Measurements from ENCODE around the gene POU6F2. TPM values are rescaled to one million over a fixed set of nuclear protein-coding genes. Genes with fewer than 3 reads are reported as not detected.
"Not testable (repeated sequence)": the region's sequence is repeated elsewhere in the genome, so short reads cannot be mapped to it uniquely, and the experiment has no call there.

POU6F2 gene
- total RNA-seq, 1 experiment from 2014 or later: 3.9 TPM

DNA sequence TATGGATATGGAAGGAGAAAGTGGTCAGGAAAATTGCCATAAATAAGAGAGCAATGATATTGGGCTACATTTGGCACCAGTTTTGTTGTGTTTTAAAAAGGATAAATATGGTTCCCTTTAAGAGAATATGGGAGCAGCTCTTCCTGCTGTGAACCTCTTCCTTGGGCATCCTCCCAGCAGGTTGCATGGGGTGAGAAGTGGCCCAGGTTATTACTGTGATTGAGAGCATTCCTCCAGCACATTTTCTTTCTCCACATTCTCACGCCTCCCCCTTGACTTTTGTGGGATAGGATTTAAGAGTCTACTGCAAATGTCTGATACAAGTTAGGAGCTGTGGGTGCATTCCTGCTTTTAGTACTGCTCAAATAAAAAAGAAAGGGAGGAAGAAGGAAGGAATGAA lies 214.8 kb downstream of the POU6F2 start:
- Mint-ChIP-seq H3K4me3 (ENCODE audit: unreplicated experiment) (no peak overlapping the region), H3K27ac (ENCODE audit: unreplicated experiment) (no peak overlapping the region), H3K36me3 (ENCODE audit: insufficient read depth, unreplicated experiment) (no peaks in the 10 kb centered on the region), H3K4me1 (ENCODE audit: low read depth, unreplicated experiment) (no peaks in the 10 kb centered on the region), H3K27me3 (ENCODE audit: insufficient read depth, unreplicated experiment) (peaks cover 7% of the 10 kb centered on the region), H3K9me3 (ENCODE audit: unreplicated experiment) (no peaks in the 10 kb centered on the region)
- no peaks in the 10 kb centered on the region for H3K4me1 ChIP-seq
- H3K27me3 ChIP-seq (replicated peaks; ENCODE audit: control insufficient read depth, insufficient read depth, low read length): no peaks in the 10 kb centered on the region
- BruUV-seq (replicated peaks): no TSS peak
- H3K9me3 ChIP-seq: no peaks in the 10 kb centered on the region
- ChIA-PET POLR2A (no interaction called here), CTCF (no interaction called here)
- H3K36me3 ChIP-seq (ENCODE audit: control insufficient read depth, insufficient read depth, low read length): no peaks in the 10 kb centered on the region
- H3K4me3 ChIP-seq (ENCODE audit: low read depth, low read length): no peak overlapping the region
- intact Hi-C loops (cut with micrococcal nuclease; ENCODE audit: unreplicated experiment): loop anchor here (10.0 kb wide), 1 partner anchor 258 kb away; no protein-coding TSS in a partner anchor
- no peak for DNase-seq
- TF ChIP-seq, protein P1, sequence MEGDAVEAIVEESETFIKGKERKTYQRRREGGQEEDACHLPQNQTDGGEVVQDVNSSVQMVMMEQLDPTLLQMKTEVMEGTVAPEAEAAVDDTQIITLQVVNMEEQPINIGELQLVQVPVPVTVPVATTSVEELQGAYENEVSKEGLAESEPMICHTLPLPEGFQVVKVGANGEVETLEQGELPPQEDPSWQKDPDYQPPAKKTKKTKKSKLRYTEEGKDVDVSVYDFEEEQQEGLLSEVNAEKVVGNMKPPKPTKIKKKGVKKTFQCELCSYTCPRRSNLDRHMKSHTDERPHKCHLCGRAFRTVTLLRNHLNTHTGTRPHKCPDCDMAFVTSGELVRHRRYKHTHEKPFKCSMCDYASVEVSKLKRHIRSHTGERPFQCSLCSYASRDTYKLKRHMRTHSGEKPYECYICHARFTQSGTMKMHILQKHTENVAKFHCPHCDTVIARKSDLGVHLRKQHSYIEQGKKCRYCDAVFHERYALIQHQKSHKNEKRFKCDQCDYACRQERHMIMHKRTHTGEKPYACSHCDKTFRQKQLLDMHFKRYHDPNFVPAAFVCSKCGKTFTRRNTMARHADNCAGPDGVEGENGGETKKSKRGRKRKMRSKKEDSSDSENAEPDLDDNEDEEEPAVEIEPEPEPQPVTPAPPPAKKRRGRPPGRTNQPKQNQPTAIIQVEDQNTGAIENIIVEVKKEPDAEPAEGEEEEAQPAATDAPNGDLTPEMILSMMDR (IDR thresholded peaks at IDR 0.05; ENCODE audit: insufficient read depth in 1 of 2, low read depth in 1 of 2, low read length in 1 of 2, severe bottlenecking in 1 of 2, unreplicated experiment in 1 of 2): no peak

DNA sequence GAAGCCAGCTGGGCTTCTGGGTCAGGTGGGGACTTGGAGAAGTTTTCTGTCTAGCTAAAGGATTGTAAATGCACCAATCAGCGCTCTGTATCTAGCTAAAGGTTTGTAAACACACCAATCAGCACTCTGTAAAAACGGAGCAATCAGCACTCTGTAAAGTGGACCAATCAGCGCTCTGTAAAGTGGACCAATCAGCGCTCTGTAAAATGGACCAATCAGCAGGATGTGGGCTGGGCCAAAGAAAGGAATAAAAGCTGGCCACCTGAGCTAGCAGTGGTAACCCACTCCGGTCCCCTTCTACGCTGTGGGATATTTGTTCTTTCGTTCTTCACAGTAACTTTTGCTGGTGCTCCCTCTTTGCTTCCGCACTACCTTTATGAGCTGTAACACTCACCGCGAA lies 216.7 kb downstream of the POU6F2 start:
- CTCF ChIA-PET; H3K9me3 ChIP-seq; H3K4me3 Mint-ChIP-seq (ENCODE audit: unreplicated experiment); BruUV-seq (replicated peaks); POLR2A ChIA-PET; H3K27me3 Mint-ChIP-seq (ENCODE audit: insufficient read depth, unreplicated experiment); DNase-seq; H3K9me3 Mint-ChIP-seq (ENCODE audit: unreplicated experiment); H3K4me1 ChIP-seq; H3K36me3 Mint-ChIP-seq (ENCODE audit: insufficient read depth, unreplicated experiment); H3K27ac Mint-ChIP-seq (ENCODE audit: unreplicated experiment); H3K4me3 ChIP-seq (ENCODE audit: low read depth, low read length); H3K4me1 Mint-ChIP-seq (ENCODE audit: low read depth, unreplicated experiment); H3K36me3 ChIP-seq (ENCODE audit: control insufficient read depth, insufficient read depth, low read length); H3K27me3 ChIP-seq (replicated peaks; ENCODE audit: control insufficient read depth, insufficient read depth, low read length): not testable (repeated sequence)
- intact Hi-C loops (cut with micrococcal nuclease; ENCODE audit: unreplicated experiment): loop anchor here (10.0 kb wide), 1 partner anchor 260 kb away; no protein-coding TSS in a partner anchor

DNA sequence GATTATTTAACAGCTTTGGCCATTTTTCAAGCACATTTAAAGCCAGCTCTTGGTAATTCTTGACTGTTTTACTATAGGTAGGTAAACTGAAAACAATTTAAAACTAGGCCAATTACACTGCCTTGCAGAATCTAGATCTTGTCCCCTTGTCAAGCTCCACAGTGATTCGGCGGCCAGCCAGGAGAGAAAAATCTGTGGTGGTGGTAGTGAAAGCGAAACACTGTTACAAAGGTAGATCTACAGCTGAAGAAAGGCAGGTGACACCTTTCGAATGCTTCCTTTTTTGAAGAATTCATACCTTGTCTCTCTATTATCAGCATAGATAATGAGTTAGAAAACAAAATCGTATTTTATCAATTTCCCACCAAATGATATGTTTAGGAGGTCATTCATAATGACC lies 218.3 kb downstream of the POU6F2 start:
- Mint-ChIP-seq H3K27ac (ENCODE audit: unreplicated experiment) (no peak overlapping the region), H3K4me1 (ENCODE audit: low read depth, unreplicated experiment) (no peaks in the 10 kb centered on the region), H3K9me3 (ENCODE audit: unreplicated experiment) (no peaks in the 10 kb centered on the region), H3K4me3 (ENCODE audit: unreplicated experiment) (no peak overlapping the region), H3K27me3 (ENCODE audit: insufficient read depth, unreplicated experiment) (peaks cover 12% of the 10 kb centered on the region), H3K36me3 (ENCODE audit: insufficient read depth, unreplicated experiment) (no peaks in the 10 kb centered on the region)
- DNase-seq: no peak
- BruUV-seq (replicated peaks): no TSS peak
- ChIA-PET CTCF (no interaction called here), POLR2A (no interaction called here)
- Histone ChIP-seq H3K4me1 (no peaks in the 10 kb centered on the region), H3K9me3 (no peaks in the 10 kb centered on the region), H3K4me3 (ENCODE audit: low read depth, low read length) (no peak overlapping the region), H3K27me3 (replicated peaks; ENCODE audit: control insufficient read depth, insufficient read depth, low read length) (no peaks in the 10 kb centered on the region), H3K36me3 (ENCODE audit: control insufficient read depth, insufficient read depth, low read length) (no peaks in the 10 kb centered on the region)
- intact Hi-C loops (cut with micrococcal nuclease; ENCODE audit: unreplicated experiment): loop anchor here (10.0 kb wide), 1 partner anchor 261 kb away; no protein-coding TSS in a partner anchor
- TF ChIP-seq, protein P1 (IDR thresholded peaks at IDR 0.05; ENCODE audit: insufficient read depth in 1 of 2, low read depth in 1 of 2, low read length in 1 of 2, severe bottlenecking in 1 of 2, unreplicated experiment in 1 of 2): no peak

DNA sequence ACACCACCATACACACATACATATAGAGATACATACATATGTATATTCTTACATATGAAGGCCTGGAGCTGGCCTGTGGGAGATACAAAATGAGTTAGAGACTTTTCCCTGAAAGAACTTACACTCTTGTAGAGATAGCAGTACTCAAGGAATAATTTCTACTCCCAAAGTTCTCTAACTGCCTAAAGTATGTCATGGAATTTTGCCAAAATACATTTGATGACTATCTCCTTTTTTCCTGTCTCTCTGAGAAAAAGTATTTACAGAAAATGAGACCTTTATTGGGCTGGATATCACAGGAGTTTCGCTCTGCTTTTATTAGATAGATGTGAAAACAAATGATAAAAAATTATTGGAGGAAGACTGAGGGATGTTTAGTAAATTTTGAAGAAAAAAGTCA lies 220.1 kb downstream of the POU6F2 start:
- no peaks in the 10 kb centered on the region for H3K36me3 Mint-ChIP-seq (ENCODE audit: insufficient read depth, unreplicated experiment)
- peaks cover 6% of the 10 kb centered on the region for H3K27me3 Mint-ChIP-seq (ENCODE audit: insufficient read depth, unreplicated experiment)
- DNase-seq: no peak
- BruUV-seq (replicated peaks): no TSS peak
- Histone ChIP-seq H3K4me3 (ENCODE audit: low read depth, low read length) (no peak overlapping the region), H3K9me3 (no peaks in the 10 kb centered on the region), H3K36me3 (ENCODE audit: control insufficient read depth, insufficient read depth, low read length) (no peaks in the 10 kb centered on the region), H3K27me3 (replicated peaks; ENCODE audit: control insufficient read depth, insufficient read depth, low read length) (no peaks in the 10 kb centered on the region), H3K4me1 (no peaks in the 10 kb centered on the region)
- CTCF ChIA-PET: no interaction called here
- no peak overlapping the region for H3K27ac Mint-ChIP-seq (ENCODE audit: unreplicated experiment)
- intact Hi-C loops (cut with micrococcal nuclease; ENCODE audit: unreplicated experiment): loop anchor here (10.0 kb wide), 1 partner anchor 263 kb away; no protein-coding TSS in a partner anchor
- POLR2A ChIA-PET: no interaction called here
- H3K4me1 Mint-ChIP-seq (ENCODE audit: low read depth, unreplicated experiment): no peaks in the 10 kb centered on the region
- TF ChIP-seq, protein P1 (IDR thresholded peaks at IDR 0.05; ENCODE audit: insufficient read depth in 1 of 2, low read depth in 1 of 2, low read length in 1 of 2, severe bottlenecking in 1 of 2, unreplicated experiment in 1 of 2): no peak
- H3K4me3 Mint-ChIP-seq (ENCODE audit: unreplicated experiment): no peak overlapping the region
- no peaks in the 10 kb centered on the region for H3K9me3 Mint-ChIP-seq (ENCODE audit: unreplicated experiment)

Measured in Caco-2 (cell line).